HepG2 (cell line): Measurements from ENCODE around the gene EIF5A. TPM values are rescaled to one million over a fixed set of nuclear protein-coding genes. Genes with fewer than 3 reads are reported as not detected.

ENCODE experiments used
- ASH2L ChIP-seq: fragments of 300-600, 200-600 bp; sonication (generic); IDR thresholded peaks from 2 replicates; pipeline ENCODE4 v1.7.0; 2017; ENCODE audit warnings: low read depth, mild to moderate bottlenecking, moderate library complexity, mixed read lengths, low read length; ENCODE audit not compliant: insufficient read length
- FOXC1 ChIP-seq: sonication (generic); formaldehyde crosslinking; IDR thresholded peaks from 2 replicates; pipeline ENCODE4 v1.8.0; 2022; ENCODE audit warnings: mild to moderate bottlenecking, missing genetic modification reagents, borderline replicate concordance
- FOXP1 ChIP-seq, 2 experiments: fragments of 450-650 bp in 1 of 2; IDR thresholded peaks; 2 replicates each; pipeline ENCODE4 v1.6.1; 2017 to 2018; ENCODE audit warnings: antibody characterized with exemption in 1 of 2
- JDP2 ChIP-seq: sonication (generic); formaldehyde crosslinking; IDR thresholded peaks from 2 replicates; pipeline ENCODE4 v1.8.1; 2022; ENCODE audit warnings: missing genetic modification reagents, borderline replicate concordance
- NFYB ChIP-seq: sonication (generic); formaldehyde crosslinking; IDR thresholded peaks from 2 replicates; pipeline ENCODE4 v1.4.0; 2020; ENCODE audit warnings: missing genetic modification reagents
- RBAK ChIP-seq: sonication (generic); formaldehyde crosslinking; IDR thresholded peaks from 2 replicates; pipeline ENCODE4 v1.5.1; 2020; ENCODE audit warnings: mild to moderate bottlenecking, missing genetic modification reagents
- RBM39 ChIP-seq: fragments of 200-400 bp; formaldehyde crosslinking; IDR thresholded peaks from one replicate; pipeline ENCODE4 v1.6.1; 2018; ENCODE audit warnings: antibody characterized with exemption, mild to moderate bottlenecking, low read depth, low read length; ENCODE audit not compliant: poor library complexity, severe bottlenecking
- SAP130 ChIP-seq: IDR thresholded peaks from 2 replicates; pipeline ENCODE4 v1.6.1; 2016; ENCODE audit warnings: low read depth
- SOX13 ChIP-seq, 3 experiments: fragments of 450-650 bp in 1 of 3; sonication (generic) in 1 of 3; formaldehyde crosslinking in 1 of 3; IDR thresholded peaks in 2 of 3; conservative IDR thresholded peaks in 1 of 3; 2 replicates each; pipeline versions ENCODE4 v1.5.0 to v1.6.1; 2016 to 2020; ENCODE audit warnings: antibody characterized with exemption in 1 of 3, mild to moderate bottlenecking in 1 of 3, missing compliant biosample characterization in 1 of 3, missing genetic modification reagents in 1 of 3, moderate library complexity in 1 of 3
- SOX6 ChIP-seq, 2 experiments: fragments of 450-650 bp in 1 of 2; sonication (generic) in 1 of 2; formaldehyde crosslinking in 1 of 2; IDR thresholded peaks; 2 replicates each; pipeline versions ENCODE4 v1.4.0 to v1.6.1; 2017 to 2020; ENCODE audit warnings: antibody characterized with exemption in 1 of 2, mild to moderate bottlenecking in 1 of 2, missing genetic modification reagents in 1 of 2
- ZFP36L1 ChIP-seq: sonication (generic); formaldehyde crosslinking; IDR thresholded peaks from 2 replicates; pipeline ENCODE4 v1.8.0; 2022; ENCODE audit warnings: mild to moderate bottlenecking, missing genetic modification reagents, moderate library complexity
- ZMYM3 ChIP-seq: sonication (generic); formaldehyde crosslinking; IDR thresholded peaks from 2 replicates; pipeline ENCODE4 v1.5.1; 2020; ENCODE audit warnings: mild to moderate bottlenecking, missing genetic modification reagents
- ZNF143 ChIP-seq: sonication (generic); formaldehyde crosslinking; IDR thresholded peaks from 2 replicates; pipeline ENCODE4 v1.4.0; 2020; ENCODE audit warnings: missing genetic modification reagents
- ZNF468 ChIP-seq: sonication (generic); formaldehyde crosslinking; IDR thresholded peaks from 2 replicates; pipeline ENCODE4 v1.8.0; 2022; ENCODE audit warnings: mild to moderate bottlenecking, moderate library complexity, missing genetic modification reagents
- polyA plus RNA-seq, 8 experiments: library from polyadenylated mRNA; depleted of rRNA in 3 of 8; stranded (reverse) in 7 of 8; unstranded in 1 of 8; fragments of >200 nt; fragmentation: Illumina TruSeq in 4 of 8; extraction: Trizol in 4 of 8; gene quantifications; 2 replicates each; pipeline versions ENCODE4 v1.2.1 to v1.2.3, GENCODE V29; 2011 to 2016; ENCODE audit warnings: low read depth in 4 of 8, missing spikeins in 1 of 8, mixed read lengths in 1 of 8; ENCODE audit not compliant: insufficient read depth in 1 of 8
- total RNA-seq, 5 experiments: library from RNA; depleted of rRNA; stranded (reverse); fragments of >200 nt; fragmentation: Illumina TruSeq; extraction: Trizol; gene quantifications; 2 replicates each; pipeline ENCODE4 v1.2.3, GENCODE V29; 2016; ENCODE audit warnings: low read depth in 1 of 5
- TF ChIP-seq, protein P1 (sequence below): sonication (generic); formaldehyde crosslinking; IDR thresholded peaks from 2 replicates; pipeline ENCODE4 v1.9.0; 2022; ENCODE audit warnings: missing genetic modification reagents, mild to moderate bottlenecking, borderline replicate concordance
- TF ChIP-seq, protein P2 (sequence below): sonication (generic); formaldehyde crosslinking; IDR thresholded peaks from 2 replicates; pipeline ENCODE4 v1.4.0; 2020; ENCODE audit warnings: missing genetic modification reagents
- TF ChIP-seq, protein P3 (sequence below): sonication (generic); formaldehyde crosslinking; IDR thresholded peaks from 2 replicates; pipeline ENCODE4 v1.9.0; 2021; ENCODE audit warnings: missing genetic modification reagents, mild to moderate bottlenecking, borderline replicate concordance
- TF ChIP-seq, protein P4 (sequence below): sonication (generic); formaldehyde crosslinking; IDR thresholded peaks from 2 replicates; pipeline ENCODE4 v1.4.0; 2020; ENCODE audit warnings: mild to moderate bottlenecking, missing genetic modification reagents

EIF5A gene
- total and polyA plus RNA-seq, 2 of the 13 experiments (the other 11 are each of a cell fraction or from before 2014, with no cell fraction given), result 319 to 337 TPM

DNA sequence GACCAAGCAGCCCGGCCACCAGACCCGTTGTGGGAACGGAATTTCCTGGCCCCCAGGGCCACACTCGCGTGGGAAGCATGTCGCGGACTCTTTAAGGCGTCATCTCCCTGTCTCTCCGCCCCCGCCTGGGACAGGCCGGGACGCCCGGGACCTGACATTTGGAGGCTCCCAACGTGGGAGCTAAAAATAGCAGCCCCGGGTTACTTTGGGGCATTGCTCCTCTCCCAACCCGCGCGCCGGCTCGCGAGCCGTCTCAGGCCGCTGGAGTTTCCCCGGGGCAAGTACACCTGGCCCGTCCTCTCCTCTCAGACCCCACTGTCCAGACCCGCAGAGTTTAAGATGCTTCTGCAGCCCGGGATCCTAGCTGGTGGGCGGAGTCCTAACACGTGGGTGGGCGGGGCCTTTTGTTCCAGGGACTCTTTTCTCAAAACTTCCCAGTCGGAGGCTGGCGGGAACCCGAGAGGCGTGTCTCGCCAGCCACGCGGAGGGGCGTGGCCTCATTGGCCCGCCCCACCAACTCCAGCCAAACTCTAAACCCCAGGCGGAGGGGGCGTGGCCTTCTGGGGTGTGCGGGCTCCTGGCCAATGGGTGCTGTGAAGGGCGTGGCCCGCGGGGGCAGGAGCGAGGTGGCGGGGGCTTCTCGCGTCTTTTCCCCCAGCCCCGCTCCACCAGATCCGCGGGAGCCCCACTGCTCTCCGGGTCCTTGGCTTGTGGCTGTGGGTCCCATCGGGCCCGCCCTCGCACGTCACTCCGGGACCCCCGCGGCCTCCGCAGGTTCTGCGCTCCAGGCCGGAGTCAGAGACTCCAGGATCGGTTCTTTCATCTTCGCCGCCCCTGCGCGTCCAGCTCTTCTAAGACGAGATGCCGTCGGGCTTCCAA, 26.1 kb upstream of the EIF5A start, which contains the start of gene SLC2A4 (continued):
- TF ChIP-seq, protein P1, sequence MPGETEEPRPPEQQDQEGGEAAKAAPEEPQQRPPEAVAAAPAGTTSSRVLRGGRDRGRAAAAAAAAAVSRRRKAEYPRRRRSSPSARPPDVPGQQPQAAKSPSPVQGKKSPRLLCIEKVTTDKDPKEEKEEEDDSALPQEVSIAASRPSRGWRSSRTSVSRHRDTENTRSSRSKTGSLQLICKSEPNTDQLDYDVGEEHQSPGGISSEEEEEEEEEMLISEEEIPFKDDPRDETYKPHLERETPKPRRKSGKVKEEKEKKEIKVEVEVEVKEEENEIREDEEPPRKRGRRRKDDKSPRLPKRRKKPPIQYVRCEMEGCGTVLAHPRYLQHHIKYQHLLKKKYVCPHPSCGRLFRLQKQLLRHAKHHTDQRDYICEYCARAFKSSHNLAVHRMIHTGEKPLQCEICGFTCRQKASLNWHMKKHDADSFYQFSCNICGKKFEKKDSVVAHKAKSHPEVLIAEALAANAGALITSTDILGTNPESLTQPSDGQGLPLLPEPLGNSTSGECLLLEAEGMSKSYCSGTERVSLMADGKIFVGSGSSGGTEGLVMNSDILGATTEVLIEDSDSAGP, result peak; percentile 75
- peak; percentile 5; the same call in 1 of the 2 replicates for TF ChIP-seq ZNF468 (CRISPR knock-in tag)
- TF ChIP-seq, protein P2, sequence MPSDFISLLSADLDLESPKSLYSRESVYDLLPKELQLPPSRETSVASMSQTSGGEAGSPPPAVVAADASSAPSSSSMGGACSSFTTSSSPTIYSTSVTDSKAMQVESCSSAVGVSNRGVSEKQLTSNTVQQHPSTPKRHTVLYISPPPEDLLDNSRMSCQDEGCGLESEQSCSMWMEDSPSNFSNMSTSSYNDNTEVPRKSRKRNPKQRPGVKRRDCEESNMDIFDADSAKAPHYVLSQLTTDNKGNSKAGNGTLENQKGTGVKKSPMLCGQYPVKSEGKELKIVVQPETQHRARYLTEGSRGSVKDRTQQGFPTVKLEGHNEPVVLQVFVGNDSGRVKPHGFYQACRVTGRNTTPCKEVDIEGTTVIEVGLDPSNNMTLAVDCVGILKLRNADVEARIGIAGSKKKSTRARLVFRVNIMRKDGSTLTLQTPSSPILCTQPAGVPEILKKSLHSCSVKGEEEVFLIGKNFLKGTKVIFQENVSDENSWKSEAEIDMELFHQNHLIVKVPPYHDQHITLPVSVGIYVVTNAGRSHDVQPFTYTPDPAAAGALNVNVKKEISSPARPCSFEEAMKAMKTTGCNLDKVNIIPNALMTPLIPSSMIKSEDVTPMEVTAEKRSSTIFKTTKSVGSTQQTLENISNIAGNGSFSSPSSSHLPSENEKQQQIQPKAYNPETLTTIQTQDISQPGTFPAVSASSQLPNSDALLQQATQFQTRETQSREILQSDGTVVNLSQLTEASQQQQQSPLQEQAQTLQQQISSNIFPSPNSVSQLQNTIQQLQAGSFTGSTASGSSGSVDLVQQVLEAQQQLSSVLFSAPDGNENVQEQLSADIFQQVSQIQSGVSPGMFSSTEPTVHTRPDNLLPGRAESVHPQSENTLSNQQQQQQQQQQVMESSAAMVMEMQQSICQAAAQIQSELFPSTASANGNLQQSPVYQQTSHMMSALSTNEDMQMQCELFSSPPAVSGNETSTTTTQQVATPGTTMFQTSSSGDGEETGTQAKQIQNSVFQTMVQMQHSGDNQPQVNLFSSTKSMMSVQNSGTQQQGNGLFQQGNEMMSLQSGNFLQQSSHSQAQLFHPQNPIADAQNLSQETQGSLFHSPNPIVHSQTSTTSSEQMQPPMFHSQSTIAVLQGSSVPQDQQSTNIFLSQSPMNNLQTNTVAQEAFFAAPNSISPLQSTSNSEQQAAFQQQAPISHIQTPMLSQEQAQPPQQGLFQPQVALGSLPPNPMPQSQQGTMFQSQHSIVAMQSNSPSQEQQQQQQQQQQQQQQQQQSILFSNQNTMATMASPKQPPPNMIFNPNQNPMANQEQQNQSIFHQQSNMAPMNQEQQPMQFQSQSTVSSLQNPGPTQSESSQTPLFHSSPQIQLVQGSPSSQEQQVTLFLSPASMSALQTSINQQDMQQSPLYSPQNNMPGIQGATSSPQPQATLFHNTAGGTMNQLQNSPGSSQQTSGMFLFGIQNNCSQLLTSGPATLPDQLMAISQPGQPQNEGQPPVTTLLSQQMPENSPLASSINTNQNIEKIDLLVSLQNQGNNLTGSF, result no peak
- no peak; the same call in 1 of the 2 replicates for TF ChIP-seq ZNF143 (CRISPR knock-in tag)
- TF ChIP-seq NFYB (CRISPR knock-in tag), result peak; percentile 54; the same call in 1 of the 2 replicates
- no peak for TF ChIP-seq ZMYM3 (CRISPR knock-in tag)
- TF ChIP-seq, protein P3, sequence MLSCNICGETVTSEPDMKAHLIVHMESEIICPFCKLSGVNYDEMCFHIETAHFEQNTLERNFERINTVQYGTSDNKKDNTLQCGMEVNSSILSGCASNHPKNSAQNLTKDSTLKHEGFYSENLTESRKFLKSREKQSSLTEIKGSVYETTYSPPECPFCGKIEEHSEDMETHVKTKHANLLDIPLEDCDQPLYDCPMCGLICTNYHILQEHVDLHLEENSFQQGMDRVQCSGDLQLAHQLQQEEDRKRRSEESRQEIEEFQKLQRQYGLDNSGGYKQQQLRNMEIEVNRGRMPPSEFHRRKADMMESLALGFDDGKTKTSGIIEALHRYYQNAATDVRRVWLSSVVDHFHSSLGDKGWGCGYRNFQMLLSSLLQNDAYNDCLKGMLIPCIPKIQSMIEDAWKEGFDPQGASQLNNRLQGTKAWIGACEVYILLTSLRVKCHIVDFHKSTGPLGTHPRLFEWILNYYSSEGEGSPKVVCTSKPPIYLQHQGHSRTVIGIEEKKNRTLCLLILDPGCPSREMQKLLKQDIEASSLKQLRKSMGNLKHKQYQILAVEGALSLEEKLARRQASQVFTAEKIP (CRISPR knock-in tag), result no peak
- TF ChIP-seq ASH2L, result peak; percentile 32
- peak; percentile 72 for TF ChIP-seq RBM39
- no peak for TF ChIP-seq JDP2 (CRISPR knock-in tag)
- TF ChIP-seq FOXC1 (CRISPR knock-in tag), result no peak
- no peak for TF ChIP-seq RBAK (CRISPR knock-in tag)
- 0 out of 2 replicates have a peak, but pooled peaks have one; percentile 7 for TF ChIP-seq SOX13 (IDR thresholded peaks at IDR 0.05)
- TF ChIP-seq SOX13 (CRISPR knock-in tag; conservative IDR thresholded peaks at IDR 0.05 in 1 of 2, IDR thresholded peaks at IDR 0.05 in 1 of 2), result no peak
- TF ChIP-seq FOXP1 (IDR thresholded peaks at IDR 0.05), result no peak
- no peak for TF ChIP-seq FOXP1 (CRISPR knock-in tag; IDR thresholded peaks at IDR 0.05)
- no peak for TF ChIP-seq SOX6 (IDR thresholded peaks at IDR 0.05)
- peak; percentile 3; the same call in 1 of the 2 replicates for TF ChIP-seq SOX6 (CRISPR knock-in tag; IDR thresholded peaks at IDR 0.05)
- peak; percentile 93 for TF ChIP-seq SAP130
- TF ChIP-seq ZFP36L1 (CRISPR knock-in tag), result 0 out of 2 replicates have a peak, but pooled peaks have one; percentile 59
- TF ChIP-seq, protein P4, sequence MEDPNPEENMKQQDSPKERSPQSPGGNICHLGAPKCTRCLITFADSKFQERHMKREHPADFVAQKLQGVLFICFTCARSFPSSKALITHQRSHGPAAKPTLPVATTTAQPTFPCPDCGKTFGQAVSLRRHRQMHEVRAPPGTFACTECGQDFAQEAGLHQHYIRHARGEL (CRISPR knock-in tag), result no peak
